ENCODE results near the gene BIRC6. TPM values are rescaled to one million over a fixed set of nuclear protein-coding genes. Genes with fewer than 3 reads are reported as not detected.

BIRC6 gene
- polyA plus RNA-seq, 3 donors: 11.5 to 32.6 (median 12.9) TPM

DNA sequence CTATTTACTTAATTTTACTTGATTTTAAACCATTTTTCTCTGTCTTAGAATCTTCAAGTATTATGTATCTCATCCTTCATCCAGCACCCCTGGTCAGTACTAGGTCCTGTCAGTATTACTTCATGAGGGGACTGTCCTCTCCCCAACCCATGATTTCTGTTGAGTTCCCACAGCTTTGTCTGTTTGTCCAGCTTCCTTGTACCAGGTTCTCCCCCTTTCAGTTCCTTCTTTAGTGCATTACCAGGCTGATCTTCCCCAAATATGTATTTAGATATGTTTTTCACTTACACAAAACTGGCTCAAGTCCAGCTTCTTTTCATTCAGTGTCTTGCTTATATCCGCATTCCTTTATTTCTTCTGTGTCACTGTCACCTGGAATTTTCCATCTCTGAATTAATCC is 257.3 kb downstream of the BIRC6 start:
- peaks cover 0 to 1% (median 0%) of the 10 kb centered on the region in 3 donors for H3K27me3 Mint-ChIP-seq (ENCODE audit: low read depth in 3 of 3)
- peaks cover 0 to 2% (median 0%) of the 10 kb centered on the region in 7 donors for H3K9me3 Mint-ChIP-seq
- Histone ChIP-seq H3K9me3 (replicated peaks in 1 of 2; ENCODE audit: control insufficient read depth in 1 of 2, insufficient read depth in 1 of 2, low read length in 2 of 2) (no peaks in the 10 kb centered on the region), H3K27ac (ENCODE audit: low read depth in 1 of 2, low read length in 2 of 2) (peak overlapping the region in 1 of 2 donors; percentile 72), H4K20me1 (ENCODE audit: insufficient read depth, low read length) (no peaks in the 10 kb centered on the region), H3K79me2 (ENCODE audit: insufficient read depth, low read length) (no peaks in the 10 kb centered on the region), H3K4me1 (ENCODE audit: control insufficient read depth in 1 of 2, insufficient read depth in 2 of 2, low read length in 2 of 2) (peaks cover 13 to 15% of the 10 kb centered on the region in 2 donors), H3K4me2 (replicated peaks; ENCODE audit: extremely low read depth, low read length, poor library complexity, severe bottlenecking) (no peak overlapping the region), H3K9ac (ENCODE audit: insufficient read depth, low read length, poor library complexity, severe bottlenecking) (no peak overlapping the region), H3K27me3 (ENCODE audit: control insufficient read depth in 2 of 2, insufficient read depth in 2 of 2, low read length in 2 of 2) (no peaks in the 10 kb centered on the region), H3K36me3 (replicated peaks in 1 of 2; ENCODE audit: control insufficient read depth in 1 of 2, insufficient read depth in 2 of 2, low read length in 2 of 2) (peaks cover 64 to 86% of the 10 kb centered on the region in 2 donors), H3K4me3 (replicated peaks in 1 of 3; ENCODE audit: low read depth in 2 of 3, low read length in 3 of 3) (no peak overlapping the region), H2AFZ (ENCODE audit: insufficient read depth, low read depth, low read length, poor library complexity, severe bottlenecking) (no peak overlapping the region)
- no peak overlapping the region for H3K4me3 Mint-ChIP-seq
- peak overlapping the region; percentile 15 to 88 (median 77) for H3K27ac Mint-ChIP-seq
- peaks cover 15% of the 10 kb centered on the region for H3K4me1 Mint-ChIP-seq
- H3K36me3 Mint-ChIP-seq: peaks cover 61 to 84% of the 10 kb centered on the region in 2 donors
- intact Hi-C loops (cut with micrococcal nuclease): no loop called here
- TF ChIP-seq CTCF (IDR thresholded peaks at IDR 0.05): no peak
- DNase-seq: peak; percentile 21 to 49 (median 39)
- WGBS (ENCODE audit: insufficient coverage): no CpG with 5 or more reads among the region's 1 CpG

- WGBS (ENCODE audit: insufficient coverage): 100% methylated on average over 4 of the region's 5 CpGs
- H3K4me1 ChIP-seq (ENCODE audit: control insufficient read depth in 1 of 2, insufficient read depth in 2 of 2, low read length in 2 of 2): peaks cover 13 to 15% of the 10 kb centered on the region in 2 donors
- H3K9me3 Mint-ChIP-seq: peaks cover 0 to 2% (median 0%) of the 10 kb centered on the region in 7 donors
- H3K4me2 ChIP-seq (replicated peaks; ENCODE audit: extremely low read depth, low read length, poor library complexity, severe bottlenecking): no peak overlapping the region
- H3K27ac ChIP-seq (ENCODE audit: low read depth in 1 of 2, low read length in 2 of 2): peak overlapping the region in 1 of 2 donors; percentile 25
- peaks cover 53 to 72% of the 10 kb centered on the region in 2 donors for H3K36me3 Mint-ChIP-seq
- no peaks in the 10 kb centered on the region for H4K20me1 ChIP-seq (ENCODE audit: insufficient read depth, low read length)
- intact Hi-C loops (cut with micrococcal nuclease): no loop called here
- H3K9me3 ChIP-seq (replicated peaks in 1 of 2; ENCODE audit: control insufficient read depth in 1 of 2, insufficient read depth in 1 of 2, low read length in 2 of 2): no peaks in the 10 kb centered on the region
- H3K4me1 Mint-ChIP-seq: peaks cover 19% of the 10 kb centered on the region
- no peaks in the 10 kb centered on the region for H3K27me3 ChIP-seq (ENCODE audit: control insufficient read depth in 2 of 2, insufficient read depth in 2 of 2, low read length in 2 of 2)
- H3K4me3 ChIP-seq (replicated peaks in 1 of 3; ENCODE audit: low read depth in 2 of 3, low read length in 3 of 3): no peak overlapping the region
- no peaks in the 10 kb centered on the region for H3K27me3 Mint-ChIP-seq (ENCODE audit: low read depth in 3 of 3)
- no peak overlapping the region for H3K9ac ChIP-seq (ENCODE audit: insufficient read depth, low read length, poor library complexity, severe bottlenecking)
- H3K36me3 ChIP-seq (replicated peaks in 1 of 2; ENCODE audit: control insufficient read depth in 1 of 2, insufficient read depth in 2 of 2, low read length in 2 of 2): peaks cover 49 to 76% of the 10 kb centered on the region in 2 donors
- H3K79me2 ChIP-seq (ENCODE audit: insufficient read depth, low read length): no peaks in the 10 kb centered on the region
- no peak for DNase-seq
- H2AFZ ChIP-seq (ENCODE audit: insufficient read depth, low read depth, low read length, poor library complexity, severe bottlenecking): no peak overlapping the region
- no peak overlapping the region for H3K4me3 Mint-ChIP-seq
- H3K27ac Mint-ChIP-seq: no peak overlapping the region
- TF ChIP-seq CTCF (IDR thresholded peaks at IDR 0.05): no peak
Observed at GRCh38 chr2:32617599-32618189, 260.9 kb downstream of the BIRC6 start.
